ENCODE data around the gene TEX264.

The TEX264 gene

GRCh38 chr3:51748327-51748726, 77.3 kb downstream of the TEX264 start:
- no peak for TF ChIP-seq CTCF (IDR thresholded peaks at IDR 0.05)
- no peak for DNase-seq
- H3K36me3 Mint-ChIP-seq (ENCODE audit: low read depth) = no peaks in the 10 kb centered on the region
- H3K27ac Mint-ChIP-seq = no peak overlapping the region
- H3K27me3 Mint-ChIP-seq (ENCODE audit: low read depth, poor library complexity) = peaks cover 9% of the 10 kb centered on the region
- no peak overlapping the region for H3K4me3 Mint-ChIP-seq
- H3K9me3 Mint-ChIP-seq = peaks cover 24% of the 10 kb centered on the region
- H3K4me1 Mint-ChIP-seq = no peaks in the 10 kb centered on the region

GRCh38 chr3:51750878-51751277, 79.8 kb downstream of the TEX264 start:
- Mint-ChIP-seq H3K27ac (no peak overlapping the region), H3K4me1 (no peaks in the 10 kb centered on the region), H3K9me3 (peaks cover 37% of the 10 kb centered on the region), H3K4me3 (no peak overlapping the region), H3K36me3 (ENCODE audit: low read depth) (no peaks in the 10 kb centered on the region), H3K27me3 (ENCODE audit: low read depth, poor library complexity) (no peaks in the 10 kb centered on the region)
- TF ChIP-seq CTCF (IDR thresholded peaks at IDR 0.05) = no peak
- DNase-seq = no peak

GRCh38 chr3:51751287-51751686, 80.2 kb downstream of the TEX264 start:
- Mint-ChIP-seq H3K4me1 (no peaks in the 10 kb centered on the region), H3K27ac (no peak overlapping the region), H3K9me3 (peaks cover 41% of the 10 kb centered on the region), H3K36me3 (ENCODE audit: low read depth) (no peaks in the 10 kb centered on the region), H3K27me3 (ENCODE audit: low read depth, poor library complexity) (no peaks in the 10 kb centered on the region), H3K4me3 (no peak overlapping the region)
- no peak for TF ChIP-seq CTCF (IDR thresholded peaks at IDR 0.05)
- no peak for DNase-seq
